ENCODE data around the gene CNN2.

Gene CNN2

DNA sequence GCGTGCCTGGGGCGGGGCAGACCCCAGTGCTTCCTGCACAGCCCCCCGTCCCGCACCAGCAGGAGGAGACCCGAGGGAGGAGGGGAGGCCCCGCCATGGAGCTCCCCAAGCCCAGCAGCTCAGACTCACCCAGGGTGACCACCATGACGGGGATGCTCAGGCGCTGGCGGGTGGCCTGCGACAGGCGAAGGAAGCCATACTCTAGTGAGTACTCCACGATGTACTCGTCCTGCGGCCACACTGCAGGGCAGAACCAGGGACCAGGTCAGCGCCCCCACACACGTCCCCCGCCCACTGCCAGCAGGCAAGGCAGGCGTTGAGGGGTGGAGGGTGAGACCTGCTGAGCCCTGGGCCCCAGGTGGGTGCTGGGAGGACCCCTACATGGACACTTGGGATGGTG lies 14.1 kb upstream of the CNN2 start:
- TF ChIP-seq POLR2AphosphoS5 (IDR thresholded peaks at IDR 0.05; ENCODE audit: borderline replicate concordance, low read depth, low read length) (no peak), EZH2 (IDR thresholded peaks at IDR 0.05) (no peak), FOXP2 (optimal IDR thresholded peaks at IDR 0.05; ENCODE audit: control extremely low read depth, extremely low read length, insufficient read depth) (no peak)
- Histone ChIP-seq H3K4me3 (no peak overlapping the region), H3K9me3 (ENCODE audit: low read depth, low read length) (no peaks in the 10 kb centered on the region), H3K27ac (no peak overlapping the region), H3K36me3 (ENCODE audit: insufficient read depth, low read length) (peaks cover 11% of the 10 kb centered on the region; the same call in 1 of the 2 replicates), H3K9ac (ENCODE audit: insufficient read length) (no peak overlapping the region)
- no peak for DNase-seq (ENCODE audit: low read depth, low spot score)

DNA sequence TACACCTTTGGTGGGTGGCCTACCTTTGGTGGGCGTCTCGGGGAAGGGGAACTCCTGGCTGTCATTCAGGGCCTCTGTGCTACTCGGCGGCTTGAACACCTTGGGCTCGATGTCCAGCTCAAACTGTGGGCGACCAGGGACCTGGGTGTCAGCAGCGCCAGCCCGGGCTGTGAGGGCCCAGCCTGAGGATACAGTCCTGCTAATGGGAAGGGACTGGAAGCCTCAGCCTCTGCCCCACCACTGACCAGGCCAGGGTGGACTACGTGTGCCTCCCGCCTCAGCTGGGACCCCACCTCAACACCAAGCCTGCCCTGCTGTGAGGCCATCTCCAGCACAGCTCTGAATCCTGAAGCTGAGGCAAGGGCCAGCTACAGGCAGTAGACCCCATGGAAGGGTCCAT lies 13.2 kb upstream of the CNN2 start:
- Histone ChIP-seq H3K9ac (ENCODE audit: insufficient read length) (no peak overlapping the region), H3K27ac (no peak overlapping the region), H3K4me3 (no peak overlapping the region), H3K9me3 (ENCODE audit: low read depth, low read length) (no peaks in the 10 kb centered on the region), H3K36me3 (ENCODE audit: insufficient read depth, low read length) (peaks cover 11% of the 10 kb centered on the region; the same call in 1 of the 2 replicates)
- TF ChIP-seq FOXP2 (optimal IDR thresholded peaks at IDR 0.05; ENCODE audit: control extremely low read depth, extremely low read length, insufficient read depth) (no peak), EZH2 (IDR thresholded peaks at IDR 0.05) (no peak), POLR2AphosphoS5 (IDR thresholded peaks at IDR 0.05; ENCODE audit: borderline replicate concordance, low read depth, low read length) (no peak)
- no peak for DNase-seq (ENCODE audit: low read depth, low spot score)

DNA sequence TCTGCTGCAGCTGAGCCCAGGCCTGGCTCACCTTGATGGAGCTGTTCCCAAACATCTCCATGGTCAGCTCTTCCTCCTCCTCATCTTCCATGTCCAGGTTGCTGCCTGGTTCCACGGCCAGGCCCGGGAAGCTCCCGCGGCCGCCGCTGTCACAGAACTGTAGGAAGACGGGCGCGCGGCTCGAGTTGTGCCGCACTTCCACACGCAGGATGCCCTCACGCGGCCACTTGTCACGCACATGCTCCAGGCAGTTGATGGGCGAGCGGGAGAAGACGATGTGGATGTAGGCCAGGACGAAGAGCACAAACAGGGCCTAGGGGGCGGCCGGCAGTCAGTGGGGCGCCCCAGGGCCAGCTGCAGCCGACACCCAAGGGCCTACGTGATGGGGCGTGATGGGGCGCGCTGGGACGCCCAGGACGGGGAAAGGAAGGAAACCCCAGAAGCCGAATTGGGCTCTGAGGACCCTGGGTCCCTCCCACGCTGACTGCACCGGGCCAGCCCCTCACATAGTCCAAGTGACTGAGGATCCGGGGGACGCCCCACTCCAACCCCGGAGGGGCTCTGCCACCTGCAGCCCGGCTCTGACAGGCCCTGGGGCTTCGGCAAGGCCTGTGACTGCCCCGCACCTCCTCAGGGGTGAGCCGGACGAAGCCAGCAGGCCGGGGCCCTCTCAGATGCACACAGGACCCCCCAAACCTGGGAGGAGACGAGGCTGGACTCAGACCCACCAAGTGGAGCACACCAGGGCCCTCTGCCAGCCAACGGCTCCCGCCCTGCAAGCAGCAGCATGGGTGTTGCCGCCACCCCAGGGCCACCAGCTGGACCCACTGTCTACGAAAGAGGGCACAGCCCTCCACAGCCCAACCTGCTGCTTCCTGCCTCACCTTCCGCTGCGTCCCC lies 12.0 kb upstream of the CNN2 start:
- no peak for DNase-seq (ENCODE audit: low read depth, low spot score)
- H3K36me3 ChIP-seq (ENCODE audit: insufficient read depth, low read length), result peaks cover 11% of the 10 kb centered on the region; the same call in 1 of the 2 replicates
- no peaks in the 10 kb centered on the region for H3K9me3 ChIP-seq (ENCODE audit: low read depth, low read length)
- TF ChIP-seq POLR2AphosphoS5 (IDR thresholded peaks at IDR 0.05; ENCODE audit: borderline replicate concordance, low read depth, low read length) (no peak), EZH2 (IDR thresholded peaks at IDR 0.05) (no peak), FOXP2 (optimal IDR thresholded peaks at IDR 0.05; ENCODE audit: control extremely low read depth, extremely low read length, insufficient read depth) (no peak)
- no peak overlapping the region for H3K27ac ChIP-seq
- H3K9ac ChIP-seq (ENCODE audit: insufficient read length), result no peak overlapping the region
- no peak overlapping the region for H3K4me3 ChIP-seq

- no peak for DNase-seq (ENCODE audit: low read depth, low spot score)
- H3K4me3 ChIP-seq, result no peak overlapping the region
- H3K27ac ChIP-seq, result no peak overlapping the region
- peaks cover 11% of the 10 kb centered on the region; the same call in 1 of the 2 replicates for H3K36me3 ChIP-seq (ENCODE audit: insufficient read depth, low read length)
- H3K9ac ChIP-seq (ENCODE audit: insufficient read length), result no peak overlapping the region
- H3K9me3 ChIP-seq (ENCODE audit: low read depth, low read length), result no peaks in the 10 kb centered on the region
- TF ChIP-seq FOXP2 (optimal IDR thresholded peaks at IDR 0.05; ENCODE audit: control extremely low read depth, extremely low read length, insufficient read depth) (no peak), POLR2AphosphoS5 (IDR thresholded peaks at IDR 0.05; ENCODE audit: borderline replicate concordance, low read depth, low read length) (no peak), EZH2 (IDR thresholded peaks at IDR 0.05) (no peak)
Measured at GRCh38 chr19:1015061-1015781, 11.2 kb upstream of the CNN2 start.

- Histone ChIP-seq H3K4me3 (no peak overlapping the region), H3K9ac (ENCODE audit: insufficient read length) (no peak overlapping the region), H3K9me3 (ENCODE audit: low read depth, low read length) (no peaks in the 10 kb centered on the region), H3K27ac (no peak overlapping the region), H3K36me3 (ENCODE audit: insufficient read depth, low read length) (peaks cover 11% of the 10 kb centered on the region; the same call in 1 of the 2 replicates)
- no peak for TF ChIP-seq EZH2 (IDR thresholded peaks at IDR 0.05)
- no peak for DNase-seq (ENCODE audit: low read depth, low spot score)
Measured at GRCh38 chr19:1015782-1016646, 10.4 kb upstream of the CNN2 start.

GRCh38 chr19:1016647-1017114 lies 9.7 kb upstream of the CNN2 start:
- Histone ChIP-seq H3K36me3 (ENCODE audit: insufficient read depth, low read length) (peaks cover 10% of the 10 kb centered on the region; the same call in 1 of the 2 replicates), H3K27ac (no peak overlapping the region), H3K9me3 (ENCODE audit: low read depth, low read length) (no peaks in the 10 kb centered on the region), H3K9ac (ENCODE audit: insufficient read length) (no peak overlapping the region), H3K4me3 (no peak overlapping the region)
- TF ChIP-seq FOXP2 (optimal IDR thresholded peaks at IDR 0.05; ENCODE audit: control extremely low read depth, extremely low read length, insufficient read depth) (no peak), EZH2 (IDR thresholded peaks at IDR 0.05) (no peak), POLR2AphosphoS5 (IDR thresholded peaks at IDR 0.05; ENCODE audit: borderline replicate concordance, low read depth, low read length) (no peak; the same call in 1 of the 2 replicates)
- DNase-seq (ENCODE audit: low read depth, low spot score), result no peak

- H3K36me3 ChIP-seq (ENCODE audit: insufficient read depth, low read length), result peaks cover 5% of the 10 kb centered on the region; the same call in 1 of the 2 replicates
- no peak for DNase-seq (ENCODE audit: low read depth, low spot score)
- H3K9me3 ChIP-seq (ENCODE audit: low read depth, low read length), result no peaks in the 10 kb centered on the region
- TF ChIP-seq FOXP2 (optimal IDR thresholded peaks at IDR 0.05; ENCODE audit: control extremely low read depth, extremely low read length, insufficient read depth) (no peak), POLR2AphosphoS5 (IDR thresholded peaks at IDR 0.05; ENCODE audit: borderline replicate concordance, low read depth, low read length) (no peak), EZH2 (IDR thresholded peaks at IDR 0.05) (no peak)
- H3K4me3 ChIP-seq, result no peak overlapping the region
- no peak overlapping the region for H3K27ac ChIP-seq
- H3K9ac ChIP-seq (ENCODE audit: insufficient read length), result peak overlapping the region; percentile 41
Measured at GRCh38 chr19:1017115-1017905, 9.1 kb upstream of the CNN2 start.
